VCaP (cell line): ENCODE results near the gene TSPAN2.

Experiments used
- H3K27ac ChIP-seq: fragments of 450-650 bp; 2 replicates; pipeline ENCODE4 v1.5.1; 2017
- TF ChIP-seq, protein P1 (sequence below): fragments of 450-650 bp; conservative IDR thresholded peaks from 2 replicates; pipeline ENCODE4 v1.5.1; 2017; ENCODE audit warnings: mild to moderate bottlenecking, moderate library complexity

The TSPAN2 gene

DNA sequence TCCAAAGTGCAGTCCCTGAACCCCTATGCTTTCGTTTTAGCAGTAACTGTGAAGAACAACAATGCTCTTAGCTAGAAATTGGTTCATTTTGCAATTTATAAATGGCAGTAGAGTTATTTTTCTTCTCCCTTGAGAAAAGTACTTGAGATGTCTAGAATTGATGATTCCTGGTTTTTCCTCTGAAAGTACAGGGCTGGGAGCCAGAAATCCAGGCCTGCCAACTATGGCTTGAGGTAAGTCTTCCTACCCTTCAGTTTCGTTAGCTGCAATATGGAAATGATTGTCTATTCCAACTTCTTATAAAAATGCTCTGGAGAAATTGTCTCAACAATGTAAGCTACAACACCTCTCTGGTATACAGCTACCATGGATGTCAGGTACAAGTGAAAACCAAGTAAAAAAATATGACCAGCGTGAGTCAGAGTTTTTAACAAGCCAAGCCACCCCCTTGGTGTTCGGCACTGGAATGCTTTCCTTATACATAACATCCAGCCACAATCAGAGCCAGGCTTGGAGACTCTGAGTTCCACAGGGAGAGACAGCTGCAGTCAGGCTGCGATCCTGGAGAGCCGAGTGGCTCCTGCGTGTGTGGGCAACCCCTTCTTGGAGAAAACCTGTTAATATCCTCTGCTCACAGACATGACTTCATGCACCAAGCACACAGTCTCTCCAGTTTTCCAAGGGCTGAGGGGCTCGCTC lies 22.0 kb downstream of the TSPAN2 start:
- no peak overlapping the region for H3K27ac ChIP-seq
- TF ChIP-seq, protein P1, sequence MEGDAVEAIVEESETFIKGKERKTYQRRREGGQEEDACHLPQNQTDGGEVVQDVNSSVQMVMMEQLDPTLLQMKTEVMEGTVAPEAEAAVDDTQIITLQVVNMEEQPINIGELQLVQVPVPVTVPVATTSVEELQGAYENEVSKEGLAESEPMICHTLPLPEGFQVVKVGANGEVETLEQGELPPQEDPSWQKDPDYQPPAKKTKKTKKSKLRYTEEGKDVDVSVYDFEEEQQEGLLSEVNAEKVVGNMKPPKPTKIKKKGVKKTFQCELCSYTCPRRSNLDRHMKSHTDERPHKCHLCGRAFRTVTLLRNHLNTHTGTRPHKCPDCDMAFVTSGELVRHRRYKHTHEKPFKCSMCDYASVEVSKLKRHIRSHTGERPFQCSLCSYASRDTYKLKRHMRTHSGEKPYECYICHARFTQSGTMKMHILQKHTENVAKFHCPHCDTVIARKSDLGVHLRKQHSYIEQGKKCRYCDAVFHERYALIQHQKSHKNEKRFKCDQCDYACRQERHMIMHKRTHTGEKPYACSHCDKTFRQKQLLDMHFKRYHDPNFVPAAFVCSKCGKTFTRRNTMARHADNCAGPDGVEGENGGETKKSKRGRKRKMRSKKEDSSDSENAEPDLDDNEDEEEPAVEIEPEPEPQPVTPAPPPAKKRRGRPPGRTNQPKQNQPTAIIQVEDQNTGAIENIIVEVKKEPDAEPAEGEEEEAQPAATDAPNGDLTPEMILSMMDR, result no peak

DNA sequence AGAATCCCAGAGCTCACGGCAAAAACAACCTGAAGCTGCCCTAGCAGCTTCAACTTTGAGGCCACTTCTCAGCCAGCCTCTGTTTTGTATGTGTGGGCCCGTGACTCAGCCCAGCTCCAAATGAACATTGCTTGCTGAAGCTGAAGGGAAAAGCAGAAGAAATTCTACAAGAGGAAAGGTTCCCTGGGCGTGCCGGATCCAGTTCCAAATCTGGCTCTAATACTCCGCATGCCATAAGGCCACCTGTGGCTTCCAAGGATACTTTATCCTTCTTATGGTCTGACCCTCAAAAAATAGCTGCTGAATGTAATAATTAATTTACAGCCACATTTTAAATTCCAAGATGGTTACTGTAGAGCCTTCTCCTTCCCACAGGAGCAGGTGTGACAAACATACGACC lies 24.3 kb downstream of the TSPAN2 start:
- no peak overlapping the region for H3K27ac ChIP-seq
- TF ChIP-seq, protein P1, result no peak

DNA sequence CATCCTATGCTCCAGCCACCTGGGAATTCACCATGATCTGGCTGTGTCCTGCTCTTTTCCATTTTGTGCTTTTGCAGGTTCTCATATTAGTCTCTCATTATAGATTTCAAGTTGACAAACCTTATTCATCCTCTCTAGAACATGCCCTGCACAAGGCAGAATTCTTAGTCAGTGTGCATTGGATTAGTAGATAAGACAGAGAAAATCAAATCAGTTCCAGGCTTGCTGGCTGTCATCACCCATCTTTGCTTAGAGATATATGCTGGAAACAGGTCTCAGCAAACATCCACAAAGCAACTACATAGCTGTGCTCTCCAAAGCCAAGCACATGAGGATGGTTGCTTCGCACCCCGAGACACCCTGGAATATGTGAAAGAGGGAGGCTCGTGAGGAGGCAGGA lies 24.8 kb downstream of the TSPAN2 start:
- H3K27ac ChIP-seq, result no peak overlapping the region
- TF ChIP-seq, protein P1, result no peak

DNA sequence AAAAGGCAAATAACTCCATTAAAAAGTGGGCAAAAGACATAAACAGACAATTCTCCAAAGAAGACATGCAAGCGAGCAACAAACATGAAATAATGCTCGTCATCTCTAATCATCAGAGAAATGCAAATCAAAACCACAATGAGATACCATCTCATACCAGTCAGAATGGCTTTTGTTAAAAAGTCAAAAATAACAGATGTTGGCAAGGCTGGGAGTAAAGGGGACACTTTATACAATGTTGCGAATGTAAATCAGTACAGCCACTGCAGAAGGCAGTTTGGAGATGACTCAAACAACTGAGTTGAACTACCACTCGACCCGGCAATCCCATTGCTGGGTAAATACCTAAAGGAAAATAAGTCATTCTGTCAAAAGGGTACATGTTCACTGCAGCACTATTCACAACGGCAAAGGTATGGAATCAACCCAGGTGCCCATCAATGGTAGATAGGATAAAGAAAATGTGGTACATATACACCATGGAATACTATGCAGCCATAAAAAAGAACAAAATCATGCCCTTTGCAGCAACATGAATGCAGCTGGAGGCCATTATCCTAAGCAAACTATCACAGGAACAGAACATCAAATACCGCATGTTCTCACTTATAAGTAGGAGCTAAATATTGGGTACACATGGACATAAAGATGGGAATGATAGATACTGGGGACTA lies 25.9 kb downstream of the TSPAN2 start:
- TF ChIP-seq, protein P1, result no peak
- no peak overlapping the region for H3K27ac ChIP-seq

DNA sequence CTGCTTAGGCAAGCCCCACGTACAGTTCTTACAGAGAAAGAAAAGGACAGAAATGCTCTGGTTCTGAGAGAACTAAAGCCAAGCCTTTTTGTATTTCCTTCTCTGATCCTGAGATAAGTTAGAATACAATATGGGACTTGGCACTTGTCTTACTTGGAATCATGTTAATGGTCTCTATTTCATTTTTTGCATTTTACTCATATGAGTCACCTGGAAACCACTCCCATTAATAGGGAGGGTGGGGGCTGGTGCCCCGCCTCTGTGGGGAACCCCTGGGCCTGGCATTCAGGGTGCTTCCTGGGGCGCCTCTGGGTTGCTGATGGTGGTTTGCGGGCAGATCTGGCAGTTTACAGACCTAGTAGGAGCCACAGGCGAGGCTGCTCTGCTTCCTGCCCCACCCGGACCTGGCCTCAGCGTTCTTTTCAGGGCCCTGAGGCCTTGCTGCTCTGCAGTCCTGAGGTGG lies 26.7 kb downstream of the TSPAN2 start:
- H3K27ac ChIP-seq, result no peak overlapping the region
- TF ChIP-seq, protein P1, result no peak

DNA sequence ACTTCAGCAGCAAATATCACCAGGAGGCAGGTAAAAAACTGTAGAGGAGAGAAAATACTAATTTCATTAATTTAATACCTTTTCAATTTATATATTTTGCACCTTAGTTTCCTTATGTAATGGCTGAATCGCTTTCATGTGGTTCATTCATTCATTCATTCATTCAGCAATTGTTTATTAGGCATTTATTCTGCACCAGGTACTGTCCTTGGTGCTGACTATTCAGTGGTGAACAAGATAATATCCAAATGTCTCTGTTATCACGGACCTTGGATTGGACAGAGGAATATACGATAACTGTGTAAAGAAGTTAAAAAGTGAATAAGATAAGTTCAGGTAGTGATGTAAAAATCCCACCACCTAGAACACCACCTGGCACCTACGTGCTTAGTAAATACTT lies 28.8 kb downstream of the TSPAN2 start:
- TF ChIP-seq, protein P1, result no peak
- H3K27ac ChIP-seq, result no peak overlapping the region

DNA sequence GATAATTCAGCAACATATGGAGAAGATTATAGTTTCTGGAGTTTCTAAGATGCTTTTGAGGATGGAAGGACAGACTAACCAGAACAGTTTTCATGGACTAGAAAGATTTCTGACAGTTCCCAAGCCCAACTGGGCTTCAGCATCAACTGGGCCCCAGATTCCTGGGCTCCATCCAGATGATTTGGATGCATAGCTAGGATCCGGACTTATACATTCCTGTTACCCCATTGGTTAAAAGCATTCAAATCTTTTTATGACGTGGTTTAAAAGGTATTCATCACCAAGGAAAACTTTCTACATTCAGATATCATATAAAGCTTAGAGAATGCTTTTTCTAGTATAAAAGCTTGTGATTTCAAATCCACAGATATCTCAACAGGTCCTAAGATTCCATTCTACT lies 30.0 kb downstream of the TSPAN2 start:
- H3K27ac ChIP-seq, result no peak overlapping the region
- TF ChIP-seq, protein P1, result no peak
